Raji (cell line): ENCODE data around the gene ARMC9.

Experiments
- POLR2A ChIP-seq: IDR thresholded peaks from 2 replicates; pipeline ENCODE4 v1.6.1; 2011; ENCODE audit warnings: low read depth, low read length, control low read depth; ENCODE audit not compliant: insufficient read depth

Gene ARMC9

GRCh38 chr2:231326404-231326803, 128.0 kb downstream of the ARMC9 start:
- TF ChIP-seq POLR2A = no peak

- no peak for TF ChIP-seq POLR2A
These were observed 131.9 kb downstream of the ARMC9 start for GRCh38 chr2:231330311-231330710.

GRCh38 chr2:231331533-231331932, 133.1 kb downstream of the ARMC9 start:
- TF ChIP-seq POLR2A = no peak

- TF ChIP-seq POLR2A = no peak
These were observed 134.0 kb downstream of the ARMC9 start for GRCh38 chr2:231332388-231332787.

GRCh38 chr2:231332872-231333500, 134.6 kb downstream of the ARMC9 start:
- no peak for TF ChIP-seq POLR2A

GRCh38 chr2:231334179-231334930, 135.9 kb downstream of the ARMC9 start:
- TF ChIP-seq POLR2A = no peak

- no peak for TF ChIP-seq POLR2A
These were observed 136.6 kb downstream of the ARMC9 start for GRCh38 chr2:231334981-231335380.

GRCh38 chr2:231335591-231335990, 137.2 kb downstream of the ARMC9 start:
- TF ChIP-seq POLR2A = no peak

GRCh38 chr2:231336236-231336635, 137.8 kb downstream of the ARMC9 start:
- no peak for TF ChIP-seq POLR2A

GRCh38 chr2:231336700-231337099, 138.3 kb downstream of the ARMC9 start:
- TF ChIP-seq POLR2A = no peak

- TF ChIP-seq POLR2A = no peak
These were observed 139.7 kb downstream of the ARMC9 start for GRCh38 chr2:231337807-231338759.

- no peak for TF ChIP-seq POLR2A
These were observed 140.9 kb downstream of the ARMC9 start for GRCh38 chr2:231339316-231339715.

- no peak for TF ChIP-seq POLR2A
These were observed 142.7 kb downstream of the ARMC9 start for GRCh38 chr2:231341100-231341499.

- no peak for TF ChIP-seq POLR2A
These were observed 143.8 kb downstream of the ARMC9 start for GRCh38 chr2:231342061-231342711.
